GM21526 (cell line): ENCODE results near the gene MSH6.

Experiments
- ATAC-seq: cut with Tn5 transposase; IDR thresholded peaks from one replicate; pipeline ENCODE4 v1.9.1; 2021; ENCODE audit warnings: moderate library complexity; ENCODE audit not compliant: unreplicated experiment, low FRiP score

MSH6 gene, protein sequence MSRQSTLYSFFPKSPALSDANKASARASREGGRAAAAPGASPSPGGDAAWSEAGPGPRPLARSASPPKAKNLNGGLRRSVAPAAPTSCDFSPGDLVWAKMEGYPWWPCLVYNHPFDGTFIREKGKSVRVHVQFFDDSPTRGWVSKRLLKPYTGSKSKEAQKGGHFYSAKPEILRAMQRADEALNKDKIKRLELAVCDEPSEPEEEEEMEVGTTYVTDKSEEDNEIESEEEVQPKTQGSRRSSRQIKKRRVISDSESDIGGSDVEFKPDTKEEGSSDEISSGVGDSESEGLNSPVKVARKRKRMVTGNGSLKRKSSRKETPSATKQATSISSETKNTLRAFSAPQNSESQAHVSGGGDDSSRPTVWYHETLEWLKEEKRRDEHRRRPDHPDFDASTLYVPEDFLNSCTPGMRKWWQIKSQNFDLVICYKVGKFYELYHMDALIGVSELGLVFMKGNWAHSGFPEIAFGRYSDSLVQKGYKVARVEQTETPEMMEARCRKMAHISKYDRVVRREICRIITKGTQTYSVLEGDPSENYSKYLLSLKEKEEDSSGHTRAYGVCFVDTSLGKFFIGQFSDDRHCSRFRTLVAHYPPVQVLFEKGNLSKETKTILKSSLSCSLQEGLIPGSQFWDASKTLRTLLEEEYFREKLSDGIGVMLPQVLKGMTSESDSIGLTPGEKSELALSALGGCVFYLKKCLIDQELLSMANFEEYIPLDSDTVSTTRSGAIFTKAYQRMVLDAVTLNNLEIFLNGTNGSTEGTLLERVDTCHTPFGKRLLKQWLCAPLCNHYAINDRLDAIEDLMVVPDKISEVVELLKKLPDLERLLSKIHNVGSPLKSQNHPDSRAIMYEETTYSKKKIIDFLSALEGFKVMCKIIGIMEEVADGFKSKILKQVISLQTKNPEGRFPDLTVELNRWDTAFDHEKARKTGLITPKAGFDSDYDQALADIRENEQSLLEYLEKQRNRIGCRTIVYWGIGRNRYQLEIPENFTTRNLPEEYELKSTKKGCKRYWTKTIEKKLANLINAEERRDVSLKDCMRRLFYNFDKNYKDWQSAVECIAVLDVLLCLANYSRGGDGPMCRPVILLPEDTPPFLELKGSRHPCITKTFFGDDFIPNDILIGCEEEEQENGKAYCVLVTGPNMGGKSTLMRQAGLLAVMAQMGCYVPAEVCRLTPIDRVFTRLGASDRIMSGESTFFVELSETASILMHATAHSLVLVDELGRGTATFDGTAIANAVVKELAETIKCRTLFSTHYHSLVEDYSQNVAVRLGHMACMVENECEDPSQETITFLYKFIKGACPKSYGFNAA (N-terminal part only)

GRCh38 chr2:47782671-47783485 lies at the start of gene MSH6:
TSS of gene MSH6 (plus strand) at chr2:47783145. CDS start at chr2:47783234, 89 bp downstream.
- peak; percentile 74 for ATAC-seq

- ATAC-seq: no peak
These were observed 47.6 kb upstream of the MSH6 start for GRCh38 chr2:47735136-47735869.

- ATAC-seq: no peak
These were observed 47.0 kb upstream of the MSH6 start for GRCh38 chr2:47735912-47736311.

GRCh38 chr2:47737191-47737975 lies 45.6 kb upstream of the MSH6 start:
- ATAC-seq: no peak

DNA sequence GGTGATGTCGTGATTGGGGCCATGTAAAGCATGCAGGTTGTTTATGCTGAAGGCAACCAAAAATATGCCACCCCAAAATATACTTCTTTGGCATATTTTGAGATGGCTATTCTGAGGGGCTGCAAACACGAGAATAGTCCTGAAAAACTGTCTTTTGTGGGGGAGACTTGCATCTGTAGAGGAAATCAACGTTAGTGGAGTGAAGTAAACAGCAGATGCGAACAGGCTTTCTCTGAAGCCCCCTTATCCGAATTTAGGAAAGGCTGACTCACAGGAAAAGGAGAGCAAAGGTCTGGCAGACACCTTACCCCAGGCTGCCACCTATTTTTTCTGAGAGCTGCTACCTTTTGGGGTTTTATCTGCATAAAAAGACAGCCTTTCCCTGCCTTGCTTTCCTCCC lies 44.6 kb upstream of the MSH6 start:
- no peak for ATAC-seq

GRCh38 chr2:47741101-47741500 lies 41.8 kb upstream of the MSH6 start:
- no peak for ATAC-seq

- ATAC-seq: no peak
These were observed 41.3 kb upstream of the MSH6 start for GRCh38 chr2:47741637-47742036.

DNA sequence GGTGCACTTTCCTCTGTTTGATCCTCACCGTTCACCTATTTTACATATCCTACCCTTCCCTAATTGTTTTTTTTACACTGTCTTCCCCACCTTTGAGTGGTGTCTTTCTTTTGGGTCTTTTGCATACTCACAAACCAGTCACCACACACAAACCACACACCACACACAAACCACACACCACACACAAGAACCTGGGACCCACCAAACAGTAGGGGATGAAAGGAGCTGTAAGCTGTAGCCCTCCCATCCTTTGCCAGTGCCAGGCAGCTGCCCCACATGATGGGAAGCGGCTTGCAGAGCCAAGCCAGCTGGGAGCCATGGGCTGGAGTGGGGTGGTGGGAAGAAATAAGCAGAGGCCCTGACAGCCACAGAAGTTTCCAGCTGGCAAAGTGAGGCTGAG lies 38.9 kb upstream of the MSH6 start:
- ATAC-seq: no peak

DNA sequence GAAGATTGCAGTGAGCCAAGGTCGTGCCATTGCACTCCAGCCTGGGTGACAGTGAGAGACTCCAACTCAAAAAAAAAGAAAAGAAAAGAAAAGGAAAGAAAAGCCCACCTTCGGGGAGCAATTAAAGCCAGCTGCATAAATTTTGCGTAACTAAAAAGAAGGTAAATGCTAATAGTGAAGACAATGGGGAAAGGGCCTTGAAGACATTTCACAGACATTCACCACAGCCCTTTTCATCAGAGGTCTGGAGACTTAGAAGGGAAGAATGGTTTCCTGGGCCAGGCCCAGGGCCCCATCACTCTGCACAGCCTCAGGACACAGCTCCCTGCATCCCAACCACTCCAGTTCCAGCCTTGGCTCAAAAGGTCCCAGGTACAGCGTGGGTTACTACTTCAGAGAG lies 35.1 kb upstream of the MSH6 start:
- no peak for ATAC-seq

- ATAC-seq: peak; percentile 25
These were observed 31.0 kb upstream of the MSH6 start for GRCh38 chr2:47751856-47752414.

DNA sequence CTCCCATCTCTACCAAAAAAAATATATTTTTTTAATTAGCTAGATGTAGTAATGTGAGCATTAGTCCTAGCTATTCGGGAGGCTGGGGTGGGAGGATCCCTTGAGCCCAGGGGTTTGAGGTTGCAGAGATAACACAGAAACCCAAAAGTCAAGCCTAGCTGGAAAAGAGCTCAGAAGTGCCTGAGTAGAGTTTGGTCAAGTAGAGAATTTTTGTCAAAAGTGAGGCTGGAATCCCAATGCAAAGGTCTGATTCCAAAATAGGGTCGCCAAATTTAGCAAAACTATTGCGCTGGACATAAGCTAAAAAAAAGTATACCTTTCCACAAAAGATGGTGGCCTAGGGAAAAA lies 15.5 kb upstream of the MSH6 start:
- ATAC-seq: no peak

- no peak for ATAC-seq
These were observed 14.9 kb upstream of the MSH6 start for GRCh38 chr2:47767880-47768609.

- ATAC-seq: no peak
These were observed 13.6 kb upstream of the MSH6 start for GRCh38 chr2:47769318-47769717.

GRCh38 chr2:47771211-47771610 lies 11.7 kb upstream of the MSH6 start:
- ATAC-seq: no peak

- no peak for ATAC-seq
These were observed 10.6 kb upstream of the MSH6 start for GRCh38 chr2:47772343-47772742.

DNA sequence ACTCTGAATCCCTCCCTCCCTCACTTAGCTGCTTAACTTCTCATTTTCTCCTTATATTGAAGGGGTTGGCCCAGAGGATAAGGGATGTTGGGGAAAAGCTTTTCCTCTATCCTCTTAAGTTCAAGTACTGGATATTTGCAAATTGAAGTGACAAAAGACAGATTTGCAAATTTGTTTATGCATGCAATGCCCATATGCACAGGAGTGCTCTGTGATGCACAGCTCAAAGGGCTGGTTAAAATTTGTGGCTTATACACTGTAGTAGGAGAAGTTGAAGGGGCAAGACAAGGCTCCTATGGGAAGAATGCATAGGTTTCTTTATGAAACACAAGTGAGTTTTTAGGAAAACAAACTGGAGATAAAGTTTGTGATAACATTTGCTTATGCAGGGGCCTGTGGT lies 8.4 kb upstream of the MSH6 start:
- no peak for ATAC-seq

GRCh38 chr2:47777277-47777937 lies 5.5 kb upstream of the MSH6 start:
- no peak for ATAC-seq
